Measurements from ENCODE around the gene WNT11. TPM values are rescaled to one million over a fixed set of nuclear protein-coding genes. Genes with fewer than 3 reads are reported as not detected.
A peak's percentile ranks its signal among the peaks of the same experiment; 100 is the strongest.

WNT11 gene
- total and polyA plus RNA-seq, 2 of the 13 experiments (the other 11 are each of a cell fraction or from before 2014, with no cell fraction given): 0.34 to 0.66 TPM

DNA sequence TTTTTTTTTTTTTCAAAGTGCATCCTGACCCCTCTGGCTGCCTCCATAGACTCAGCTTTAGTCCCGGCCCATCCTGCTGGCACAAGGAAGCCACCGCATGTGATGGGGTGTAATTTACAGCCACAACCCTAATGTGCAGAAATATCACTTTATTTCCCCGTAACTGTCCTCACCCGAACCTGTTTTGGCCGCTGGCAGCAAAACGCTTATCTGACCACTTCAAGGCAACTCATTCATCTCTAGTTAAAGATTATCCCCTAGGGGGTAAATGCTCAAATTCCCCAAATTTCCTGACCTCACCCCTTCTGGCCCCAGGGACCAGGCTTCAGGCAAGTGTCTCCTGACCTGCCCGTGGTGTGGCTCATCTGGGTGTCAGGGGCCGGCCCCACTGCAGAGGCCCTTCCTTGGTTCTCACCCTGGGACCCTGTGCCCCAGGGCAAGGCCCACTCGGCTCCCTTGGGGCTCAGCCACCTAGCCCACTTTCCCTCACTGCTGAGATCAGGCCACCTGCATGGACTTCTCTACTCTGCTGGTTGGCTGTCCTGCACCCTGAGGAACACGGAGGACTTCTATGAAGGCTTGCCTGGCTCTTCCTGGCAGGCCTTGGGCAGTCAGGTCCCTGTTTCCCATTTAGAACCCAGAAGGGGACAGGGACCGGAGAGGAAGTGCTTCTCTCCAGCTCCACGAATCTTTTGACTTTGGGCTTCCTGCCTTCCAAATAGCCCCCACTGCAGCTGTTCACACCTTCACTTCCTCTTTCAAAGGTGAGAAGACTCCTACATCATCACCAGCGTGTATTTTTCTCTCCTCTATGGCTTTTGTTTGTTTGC lies 53.3 kb downstream of the WNT11 start (continued):
- TF ChIP-seq, protein P1, sequence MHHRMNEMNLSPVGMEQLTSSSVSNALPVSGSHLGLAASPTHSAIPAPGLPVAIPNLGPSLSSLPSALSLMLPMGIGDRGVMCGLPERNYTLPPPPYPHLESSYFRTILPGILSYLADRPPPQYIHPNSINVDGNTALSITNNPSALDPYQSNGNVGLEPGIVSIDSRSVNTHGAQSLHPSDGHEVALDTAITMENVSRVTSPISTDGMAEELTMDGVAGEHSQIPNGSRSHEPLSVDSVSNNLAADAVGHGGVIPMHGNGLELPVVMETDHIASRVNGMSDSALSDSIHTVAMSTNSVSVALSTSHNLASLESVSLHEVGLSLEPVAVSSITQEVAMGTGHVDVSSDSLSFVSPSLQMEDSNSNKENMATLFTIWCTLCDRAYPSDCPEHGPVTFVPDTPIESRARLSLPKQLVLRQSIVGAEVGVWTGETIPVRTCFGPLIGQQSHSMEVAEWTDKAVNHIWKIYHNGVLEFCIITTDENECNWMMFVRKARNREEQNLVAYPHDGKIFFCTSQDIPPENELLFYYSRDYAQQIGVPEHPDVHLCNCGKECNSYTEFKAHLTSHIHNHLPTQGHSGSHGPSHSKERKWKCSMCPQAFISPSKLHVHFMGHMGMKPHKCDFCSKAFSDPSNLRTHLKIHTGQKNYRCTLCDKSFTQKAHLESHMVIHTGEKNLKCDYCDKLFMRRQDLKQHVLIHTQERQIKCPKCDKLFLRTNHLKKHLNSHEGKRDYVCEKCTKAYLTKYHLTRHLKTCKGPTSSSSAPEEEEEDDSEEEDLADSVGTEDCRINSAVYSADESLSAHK (CRISPR knock-in tag; IDR thresholded peaks at IDR 0.05; ENCODE audit: borderline replicate concordance): no peak
- TF ChIP-seq ETV5 (CRISPR knock-in tag; IDR thresholded peaks at IDR 0.05; ENCODE audit: borderline replicate concordance) (peak; percentile 28; the same call in 1 of the 2 replicates), SPEN (CRISPR knock-in tag; IDR thresholded peaks at IDR 0.05; ENCODE audit: low read depth) (0 out of 2 replicates have a peak, but pooled peaks have one; percentile 16), HOXA3 (CRISPR knock-in tag; IDR thresholded peaks at IDR 0.05) (peak; percentile 32; the same call in 1 of the 2 replicates), ZNF333 (CRISPR knock-in tag; IDR thresholded peaks at IDR 0.05; ENCODE audit: borderline replicate concordance) (no peak), LCORL (IDR thresholded peaks at IDR 0.05) (no peak), LCORL (CRISPR knock-in tag; IDR thresholded peaks at IDR 0.05) (peak; percentile 66; the same call in 1 of the 2 replicates), ATAD3A (CRISPR knock-in tag; IDR thresholded peaks at IDR 0.05) (no peak), ZNF775 (CRISPR knock-in tag; IDR thresholded peaks at IDR 0.05; ENCODE audit: borderline replicate concordance) (no peak), ZNF552 (CRISPR knock-in tag; IDR thresholded peaks at IDR 0.05; ENCODE audit: borderline replicate concordance) (no peak), NR2C2 (CRISPR knock-in tag; IDR thresholded peaks at IDR 0.05; ENCODE audit: borderline replicate concordance) (0 out of 2 replicates have a peak, but pooled peaks have one; percentile 23), ERF (CRISPR knock-in tag; IDR thresholded peaks at IDR 0.05) (peak; percentile 52; the same call in 1 of the 2 replicates)
- TF ChIP-seq, protein P2, sequence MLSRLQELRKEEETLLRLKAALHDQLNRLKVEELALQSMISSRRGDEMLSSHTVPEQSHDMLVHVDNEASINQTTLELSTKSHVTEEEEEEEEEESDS (CRISPR knock-in tag; IDR thresholded peaks at IDR 0.05; ENCODE audit: borderline replicate concordance): no peak
- TF ChIP-seq, protein P3, sequence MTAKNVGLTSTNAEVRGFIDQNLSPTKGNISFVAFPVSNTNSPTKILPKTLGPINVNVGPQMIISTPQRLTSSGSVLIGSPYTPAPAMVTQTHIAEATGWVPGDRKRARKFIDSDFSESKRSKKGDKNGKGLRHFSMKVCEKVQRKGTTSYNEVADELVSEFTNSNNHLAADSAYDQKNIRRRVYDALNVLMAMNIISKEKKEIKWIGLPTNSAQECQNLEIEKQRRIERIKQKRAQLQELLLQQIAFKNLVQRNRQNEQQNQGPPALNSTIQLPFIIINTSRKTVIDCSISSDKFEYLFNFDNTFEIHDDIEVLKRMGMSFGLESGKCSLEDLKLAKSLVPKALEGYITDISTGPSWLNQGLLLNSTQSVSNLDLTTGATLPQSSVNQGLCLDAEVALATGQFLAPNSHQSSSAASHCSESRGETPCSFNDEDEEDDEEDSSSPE (CRISPR knock-in tag; IDR thresholded peaks at IDR 0.05): 0 out of 2 replicates have a peak, but pooled peaks have one; percentile 17
- TF ChIP-seq, protein P4, sequence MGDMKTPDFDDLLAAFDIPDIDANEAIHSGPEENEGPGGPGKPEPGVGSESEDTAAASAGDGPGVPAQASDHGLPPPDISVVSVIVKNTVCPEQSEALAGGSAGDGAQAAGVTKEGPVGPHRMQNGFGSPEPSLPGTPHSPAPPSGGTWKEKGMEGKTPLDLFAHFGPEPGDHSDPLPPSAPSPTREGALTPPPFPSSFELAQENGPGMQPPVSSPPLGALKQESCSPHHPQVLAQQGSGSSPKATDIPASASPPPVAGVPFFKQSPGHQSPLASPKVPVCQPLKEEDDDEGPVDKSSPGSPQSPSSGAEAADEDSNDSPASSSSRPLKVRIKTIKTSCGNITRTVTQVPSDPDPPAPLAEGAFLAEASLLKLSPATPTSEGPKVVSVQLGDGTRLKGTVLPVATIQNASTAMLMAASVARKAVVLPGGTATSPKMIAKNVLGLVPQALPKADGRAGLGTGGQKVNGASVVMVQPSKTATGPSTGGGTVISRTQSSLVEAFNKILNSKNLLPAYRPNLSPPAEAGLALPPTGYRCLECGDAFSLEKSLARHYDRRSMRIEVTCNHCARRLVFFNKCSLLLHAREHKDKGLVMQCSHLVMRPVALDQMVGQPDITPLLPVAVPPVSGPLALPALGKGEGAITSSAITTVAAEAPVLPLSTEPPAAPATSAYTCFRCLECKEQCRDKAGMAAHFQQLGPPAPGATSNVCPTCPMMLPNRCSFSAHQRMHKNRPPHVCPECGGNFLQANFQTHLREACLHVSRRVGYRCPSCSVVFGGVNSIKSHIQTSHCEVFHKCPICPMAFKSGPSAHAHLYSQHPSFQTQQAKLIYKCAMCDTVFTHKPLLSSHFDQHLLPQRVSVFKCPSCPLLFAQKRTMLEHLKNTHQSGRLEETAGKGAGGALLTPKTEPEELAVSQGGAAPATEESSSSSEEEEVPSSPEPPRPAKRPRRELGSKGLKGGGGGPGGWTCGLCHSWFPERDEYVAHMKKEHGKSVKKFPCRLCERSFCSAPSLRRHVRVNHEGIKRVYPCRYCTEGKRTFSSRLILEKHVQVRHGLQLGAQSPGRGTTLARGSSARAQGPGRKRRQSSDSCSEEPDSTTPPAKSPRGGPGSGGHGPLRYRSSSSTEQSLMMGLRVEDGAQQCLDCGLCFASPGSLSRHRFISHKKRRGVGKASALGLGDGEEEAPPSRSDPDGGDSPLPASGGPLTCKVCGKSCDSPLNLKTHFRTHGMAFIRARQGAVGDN (CRISPR knock-in tag; IDR thresholded peaks at IDR 0.05): peak; percentile 43
- TF ChIP-seq, protein P5, sequence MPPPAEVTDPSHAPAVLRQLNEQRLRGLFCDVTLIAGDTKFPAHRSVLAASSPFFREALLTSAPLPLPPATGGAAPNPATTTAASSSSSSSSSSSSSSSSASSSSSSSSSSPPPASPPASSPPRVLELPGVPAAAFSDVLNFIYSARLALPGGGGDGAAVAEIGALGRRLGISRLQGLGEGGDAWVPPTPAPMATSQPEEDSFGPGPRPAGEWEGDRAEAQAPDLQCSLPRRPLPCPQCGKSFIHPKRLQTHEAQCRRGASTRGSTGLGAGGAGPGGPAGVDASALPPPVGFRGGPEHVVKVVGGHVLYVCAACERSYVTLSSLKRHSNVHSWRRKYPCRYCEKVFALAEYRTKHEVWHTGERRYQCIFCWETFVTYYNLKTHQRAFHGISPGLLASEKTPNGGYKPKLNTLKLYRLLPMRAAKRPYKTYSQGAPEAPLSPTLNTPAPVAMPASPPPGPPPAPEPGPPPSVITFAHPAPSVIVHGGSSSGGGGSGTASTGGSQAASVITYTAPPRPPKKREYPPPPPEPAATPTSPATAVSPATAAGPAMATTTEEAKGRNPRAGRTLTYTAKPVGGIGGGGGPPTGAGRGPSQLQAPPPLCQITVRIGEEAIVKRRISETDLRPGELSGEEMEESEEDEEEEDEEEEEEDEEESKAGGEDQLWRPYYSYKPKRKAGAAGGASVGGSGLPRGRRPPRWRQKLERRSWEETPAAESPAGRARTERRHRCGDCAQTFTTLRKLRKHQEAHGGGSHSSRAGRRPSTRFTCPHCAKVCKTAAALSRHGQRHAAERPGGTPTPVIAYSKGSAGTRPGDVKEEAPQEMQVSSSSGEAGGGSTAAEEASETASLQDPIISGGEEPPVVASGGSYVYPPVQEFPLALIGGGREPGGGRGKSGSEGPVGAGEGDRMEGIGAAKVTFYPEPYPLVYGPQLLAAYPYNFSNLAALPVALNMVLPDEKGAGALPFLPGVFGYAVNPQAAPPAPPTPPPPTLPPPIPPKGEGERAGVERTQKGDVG (CRISPR knock-in tag; IDR thresholded peaks at IDR 0.05; ENCODE audit: borderline replicate concordance): 0 out of 2 replicates have a peak, but pooled peaks have one; percentile 2
